Left renal pelvis (tissue), 4 donors: ENCODE measurements around the gene FBXO31. TPM values are rescaled to one million over a fixed set of nuclear protein-coding genes. Genes with fewer than 3 reads are reported as not detected.
A peak's percentile ranks its signal among the peaks of the same experiment; 100 is the strongest.

ENCODE experiments used
- DNase-seq, 4 donors: peaks; one replicate each; pipeline ENCODE4 v3.0.0-alpha.2; 2013; ENCODE audit warnings: low read depth in 4 of 4, low spot score in 3 of 4
- polyA plus RNA-seq, 4 donors: library from polyadenylated mRNA; unstranded; fragments of 120-200 nt; gene quantifications; one replicate each; pipeline ENCODE4 v1.2.1, GENCODE V29; 2013; ENCODE audit not compliant: insufficient read length in 4 of 4

The FBXO31 gene
- polyA plus RNA-seq, 4 donors = 20.1 to 25.4 (median 22.8) TPM

- no peak for DNase-seq
Measured at GRCh38 chr16:87295661-87296531, 87.7 kb downstream of the FBXO31 start.

- DNase-seq = no peak
Measured at GRCh38 chr16:87295259-87295658, 88.3 kb downstream of the FBXO31 start.

GRCh38 chr16:87293990-87294389, 89.6 kb downstream of the FBXO31 start:
- DNase-seq = no peak

GRCh38 chr16:87291944-87292343, 91.6 kb downstream of the FBXO31 start:
- DNase-seq = no peak

GRCh38 chr16:87288753-87289362, 94.7 kb downstream of the FBXO31 start:
- no peak for DNase-seq

- DNase-seq = no peak
Measured at GRCh38 chr16:87286839-87287626, 96.5 kb downstream of the FBXO31 start.

- DNase-seq = no peak
Measured at GRCh38 chr16:87284183-87284582, 99.4 kb downstream of the FBXO31 start.

- no peak for DNase-seq
Measured at GRCh38 chr16:87279094-87279658, 104.4 kb downstream of the FBXO31 start.

GRCh38 chr16:87278191-87279093, 105.1 kb downstream of the FBXO31 start:
- peak; percentile 60 to 67 (median 63) for DNase-seq

Other genes starting within 250 kb of the FBXO31 start
- 1 to 10 TPM; 2.5 to 4.2 (median 3.8) TPM for gene C16orf95, start 66.4 kb downstream of the FBXO31 start, polyA plus RNA-seq
- 10 to 100 TPM; 55.8 to 76.5 (median 75.0) TPM for gene MAP1LC3B, start 8.6 kb upstream of the FBXO31 start, polyA plus RNA-seq
- gene ZCCHC14, start 109.2 kb upstream of the FBXO31 start, polyA plus RNA-seq = 10 to 100 TPM; 28.3 to 35.5 (median 34.5) TPM
- 1 to 10 TPM in 1 of 4 donors, under 1 TPM in 3; 0.55 to 1.1 (median 0.66) TPM for gene JPH3, start 218.7 kb upstream of the FBXO31 start, polyA plus RNA-seq